ENCODE measurements around the gene PGAM1. TPM values are rescaled to one million over a fixed set of nuclear protein-coding genes. Genes with fewer than 3 reads are reported as not detected.
A peak's percentile ranks its signal among the peaks of the same experiment; 100 is the strongest.

The PGAM1 gene
- total and polyA plus RNA-seq, 2 experiments from 2014 or later: 879 to 1,144 TPM

- H3K9me2 ChIP-seq (ENCODE audit: insufficient read depth): no peaks in the 10 kb centered on the region
- TF ChIP-seq EZH2 (IDR thresholded peaks at IDR 0.05; ENCODE audit: insufficient read depth, poor library complexity, severe bottlenecking) (no peak), EZH2phosphoT487 (IDR thresholded peaks at IDR 0.05; ENCODE audit: insufficient read depth, low read depth) (no peak)
- no peaks in the 10 kb centered on the region for H3K9me3 ChIP-seq (ENCODE audit: low read depth)
- WGBS, 2 experiments (ENCODE audit: low coverage in 1 of 2, low lambda C conversion rate in 2 of 2, missing lambda C conversion rate in 2 of 2): 4% methylated on average over 13 of the region's 13 CpGs
- H3K4me1 ChIP-seq (ENCODE audit: insufficient read depth): peaks cover 25% of the 10 kb centered on the region
- peak overlapping the region; percentile 83 for H3K4me2 ChIP-seq (ENCODE audit: unreplicated experiment)
- in situ Hi-C loops (cut with MboI): no loop called here
- H3K27ac ChIP-seq: peak overlapping the region; percentile 34
- H3K27me3 ChIP-seq (replicated peaks; ENCODE audit: insufficient read depth): no peaks in the 10 kb centered on the region
- H3K36me3 ChIP-seq (ENCODE audit: low read depth): peaks cover 3% of the 10 kb centered on the region; the same call in 1 of the 2 replicates
- DNase-seq: no peak
- no peaks in the 10 kb centered on the region for H4K20me1 ChIP-seq (ENCODE audit: insufficient read depth)
- H3K9ac ChIP-seq: peak overlapping the region; percentile 87
- peaks cover 75% of the 10 kb centered on the region for H3K79me2 ChIP-seq (ENCODE audit: insufficient read depth)
- H3K4me3 ChIP-seq: peak overlapping the region; percentile 85
- H3F3A ChIP-seq (ENCODE audit: insufficient read depth): peaks cover 4% of the 10 kb centered on the region; the same call in 1 of the 2 replicates
- peak overlapping the region; percentile 89 for H2AFZ ChIP-seq
Measured at GRCh38 chr10:97445357-97445721, 19.3 kb downstream of the PGAM1 start.

- peak within 1 kb of the TSS; percentile 89 for H2AFZ ChIP-seq
- peak within 1 kb of the TSS; percentile 87 for H3K9ac ChIP-seq
- WGBS, 2 experiments (ENCODE audit: low coverage in 1 of 2, low lambda C conversion rate in 2 of 2, missing lambda C conversion rate in 2 of 2): 1 to 2% methylated on average over 64 to 66 of the region's 66 CpGs
- peak within 1 kb of the TSS; percentile 85 for H3K4me3 ChIP-seq
- peaks cover 4% of the 10 kb centered on the region; the same call in 1 of the 2 replicates for H3F3A ChIP-seq (ENCODE audit: insufficient read depth)
- no peaks in the 10 kb centered on the region for H3K9me3 ChIP-seq (ENCODE audit: low read depth)
- peak; percentile 99 for DNase-seq
- H3K27ac ChIP-seq: peak within 1 kb of the TSS; percentile 69
- TF ChIP-seq EZH2 (IDR thresholded peaks at IDR 0.05; ENCODE audit: insufficient read depth, poor library complexity, severe bottlenecking) (no peak), EZH2phosphoT487 (IDR thresholded peaks at IDR 0.05; ENCODE audit: insufficient read depth, low read depth) (no peak)
- H3K79me2 ChIP-seq (ENCODE audit: insufficient read depth): peaks cover 81% of the 10 kb centered on the region
- H3K27me3 ChIP-seq (replicated peaks; ENCODE audit: insufficient read depth): no peaks in the 10 kb centered on the region
- H3K4me2 ChIP-seq (ENCODE audit: unreplicated experiment): peak within 1 kb of the TSS; percentile 83
- H3K4me1 ChIP-seq (ENCODE audit: insufficient read depth): peaks cover 30% of the 10 kb centered on the region
- in situ Hi-C loops (cut with MboI): no loop called here
- H3K36me3 ChIP-seq (ENCODE audit: low read depth): no peaks in the 10 kb centered on the region; the same call in 1 of the 2 replicates
- no peaks in the 10 kb centered on the region for H3K9me2 ChIP-seq (ENCODE audit: insufficient read depth)
- H4K20me1 ChIP-seq (ENCODE audit: insufficient read depth): no peaks in the 10 kb centered on the region
Measured at GRCh38 chr10:97445722-97446639, 20.0 kb downstream of the PGAM1 start, which contains the start of the genes EXOSC1 and ZDHHC16. Gene EXOSC1 (minus strand): TSS chr10:97446006. CDS start chr10:97445985, 21 bp downstream. Gene ZDHHC16 (plus strand): TSS chr10:97446175. CDS start chr10:97451676, 5,501 bp downstream.

DNA sequence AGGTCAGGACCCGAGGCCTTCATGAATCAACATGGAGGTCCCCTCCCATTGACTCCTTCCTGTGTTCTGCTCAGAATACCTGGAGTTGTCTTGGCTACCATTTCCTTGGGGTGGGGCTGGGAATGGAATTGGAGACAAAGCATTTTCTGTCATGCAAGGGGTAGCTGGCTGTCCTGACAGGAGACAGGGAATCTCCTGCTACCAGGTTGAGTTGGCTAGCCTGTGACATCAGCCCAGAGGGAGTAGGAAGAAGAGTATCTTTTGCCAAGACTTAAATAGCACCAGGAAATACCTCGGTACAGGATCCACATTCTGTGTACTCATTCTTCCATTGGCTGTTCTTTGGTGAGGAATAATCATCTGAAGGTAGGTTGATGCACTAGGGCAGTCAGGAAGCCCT lies 24.8 kb downstream of the PGAM1 start:
- H3K27ac ChIP-seq: no peak overlapping the region
- no peak overlapping the region for H3K4me3 ChIP-seq
- H2AFZ ChIP-seq: no peak overlapping the region
- peaks cover 27% of the 10 kb centered on the region for H3K36me3 ChIP-seq (ENCODE audit: low read depth)
- in situ Hi-C loops (cut with MboI): no loop called here
- H4K20me1 ChIP-seq (ENCODE audit: insufficient read depth): no peaks in the 10 kb centered on the region
- no peak overlapping the region for H3K4me2 ChIP-seq (ENCODE audit: unreplicated experiment)
- H3K79me2 ChIP-seq (ENCODE audit: insufficient read depth): peaks cover 95% of the 10 kb centered on the region
- peaks cover 23% of the 10 kb centered on the region for H3F3A ChIP-seq (ENCODE audit: insufficient read depth)
- no peaks in the 10 kb centered on the region for H3K9me3 ChIP-seq (ENCODE audit: low read depth)
- no peak for TF ChIP-seq EZH2 (IDR thresholded peaks at IDR 0.05; ENCODE audit: insufficient read depth, poor library complexity, severe bottlenecking)
- no peak for TF ChIP-seq EZH2phosphoT487 (IDR thresholded peaks at IDR 0.05; ENCODE audit: insufficient read depth, low read depth)
- no peaks in the 10 kb centered on the region for H3K27me3 ChIP-seq (replicated peaks; ENCODE audit: insufficient read depth)
- H3K4me1 ChIP-seq (ENCODE audit: insufficient read depth): peaks cover 23% of the 10 kb centered on the region; the same call in 1 of the 2 replicates
- no peak overlapping the region for H3K9ac ChIP-seq
- H3K9me2 ChIP-seq (ENCODE audit: insufficient read depth): no peaks in the 10 kb centered on the region
- peak; percentile 35 for DNase-seq
- WGBS, 2 experiments (ENCODE audit: low coverage in 1 of 2, low lambda C conversion rate in 2 of 2, missing lambda C conversion rate in 2 of 2): 86 to 96% methylated on average over 2 of the region's 2 CpGs

DNA sequence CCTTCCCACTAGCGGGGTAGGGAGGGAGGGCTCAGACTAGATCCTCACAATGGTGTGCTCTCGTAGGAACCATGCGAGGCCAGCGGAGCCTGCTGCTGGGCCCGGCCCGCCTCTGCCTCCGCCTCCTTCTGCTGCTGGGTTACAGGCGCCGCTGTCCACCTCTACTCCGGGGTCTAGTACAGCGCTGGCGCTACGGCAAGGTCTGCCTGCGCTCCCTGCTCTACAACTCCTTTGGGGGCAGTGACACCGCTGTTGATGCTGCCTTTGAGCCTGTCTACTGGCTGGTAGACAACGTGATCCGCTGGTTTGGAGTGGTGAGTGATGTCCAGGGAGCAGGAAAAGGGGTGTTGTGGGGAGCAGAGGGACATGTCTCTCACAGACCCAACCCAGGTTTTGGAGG lies 25.6 kb downstream of the PGAM1 start:
- H3K4me1 ChIP-seq (ENCODE audit: insufficient read depth): peaks cover 23% of the 10 kb centered on the region; the same call in 1 of the 2 replicates
- H3K9me3 ChIP-seq (ENCODE audit: low read depth): no peaks in the 10 kb centered on the region
- no peak overlapping the region for H3K4me2 ChIP-seq (ENCODE audit: unreplicated experiment)
- no peak overlapping the region for H3K27ac ChIP-seq
- no peak overlapping the region for H3K9ac ChIP-seq
- H3K9me2 ChIP-seq (ENCODE audit: insufficient read depth): no peaks in the 10 kb centered on the region
- H3F3A ChIP-seq (ENCODE audit: insufficient read depth): peaks cover 23% of the 10 kb centered on the region
- H4K20me1 ChIP-seq (ENCODE audit: insufficient read depth): no peaks in the 10 kb centered on the region
- H3K4me3 ChIP-seq: no peak overlapping the region
- H3K79me2 ChIP-seq (ENCODE audit: insufficient read depth): peaks cover 89% of the 10 kb centered on the region
- in situ Hi-C loops (cut with MboI): no loop called here
- peaks cover 32% of the 10 kb centered on the region for H3K36me3 ChIP-seq (ENCODE audit: low read depth)
- no peak for DNase-seq
- no peak overlapping the region for H2AFZ ChIP-seq
- 97% methylated on average over 17 of the region's 17 CpGs for WGBS, 2 experiments (ENCODE audit: low coverage in 1 of 2, low lambda C conversion rate in 2 of 2, missing lambda C conversion rate in 2 of 2)
- no peak for TF ChIP-seq EZH2 (IDR thresholded peaks at IDR 0.05; ENCODE audit: insufficient read depth, poor library complexity, severe bottlenecking)
- TF ChIP-seq EZH2phosphoT487 (IDR thresholded peaks at IDR 0.05; ENCODE audit: insufficient read depth, low read depth): no peak
- no peaks in the 10 kb centered on the region for H3K27me3 ChIP-seq (replicated peaks; ENCODE audit: insufficient read depth)

Measured in GM23248 (cell line).